Hematopoietic multipotent progenitor cell treated with erythropoietin and hydrocortisone succinate and interleukin-3 and kit ligand, for 6 days (in vitro differentiated cells): ENCODE measurements around the gene ATG7.
"Not testable (repeated sequence)": the region's sequence is repeated elsewhere in the genome, so short reads cannot be mapped to it uniquely, and the experiment has no call there.

Experiments used
- DNase-seq: peaks from one replicate; pipeline ENCODE4 v3.0.0-alpha.2; 2015

Gene ATG7

DNA sequence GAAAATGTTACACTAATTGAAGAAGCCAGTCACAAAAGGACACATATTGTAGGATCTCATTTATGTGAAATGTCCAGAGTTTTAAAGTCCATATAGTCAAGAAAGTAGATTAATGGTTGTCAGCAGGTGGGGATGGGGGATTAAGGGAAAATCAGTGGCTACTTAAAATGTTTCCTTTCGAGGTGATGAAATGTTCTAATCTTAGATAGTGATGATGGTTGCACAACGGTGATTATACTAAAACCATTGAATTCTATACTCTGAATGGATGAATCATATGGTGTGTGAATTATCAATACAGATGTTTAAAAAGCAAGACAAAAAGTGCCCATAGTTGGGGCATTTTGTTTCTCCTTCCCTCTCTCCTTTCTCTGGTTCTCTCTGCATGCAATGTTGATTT, 164.6 kb downstream of the ATG7 start:
- no peak for DNase-seq

- no peak for DNase-seq
These were observed 165.3 kb downstream of the ATG7 start for GRCh38 chr3:11437506-11437905.

DNA sequence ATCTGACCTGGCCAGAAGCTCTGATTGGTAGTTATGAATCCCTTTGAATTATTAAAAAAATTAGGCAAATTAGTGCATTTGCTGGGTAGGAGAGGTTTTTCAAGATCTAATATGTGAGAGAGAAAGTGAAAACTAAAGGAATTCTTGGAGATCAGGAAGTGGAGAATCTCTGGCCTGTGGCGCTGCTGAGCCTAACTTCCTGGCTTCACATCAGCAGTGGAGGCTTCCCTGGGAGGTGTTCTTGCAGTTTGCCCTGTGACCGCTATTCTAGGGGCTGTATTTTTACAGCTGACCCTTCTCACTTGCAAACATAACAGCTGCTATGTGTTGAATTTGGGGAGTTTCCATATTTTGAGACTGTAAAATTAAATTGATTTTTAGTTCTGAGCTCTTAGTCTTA, 166.4 kb downstream of the ATG7 start:
- no peak for DNase-seq

DNA sequence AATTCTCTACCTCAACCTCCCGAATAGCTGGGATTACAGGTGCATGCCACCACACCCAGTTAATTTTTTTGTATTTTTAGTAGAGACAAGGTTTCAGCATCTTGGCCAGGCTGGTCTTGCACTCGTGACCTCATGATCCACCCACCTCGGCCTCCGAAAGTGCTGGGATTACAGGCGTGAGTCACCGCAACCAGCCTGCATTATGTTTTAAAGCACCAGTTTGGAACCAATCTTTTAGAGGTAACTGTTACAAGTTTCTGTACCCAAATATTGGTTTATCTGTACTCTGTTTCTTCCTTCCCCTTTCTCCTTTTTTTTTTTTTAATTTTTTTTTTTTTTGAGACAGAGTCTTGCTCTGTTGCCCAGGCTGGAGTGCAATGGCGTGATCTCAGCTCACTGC, 169.1 kb downstream of the ATG7 start:
- not testable (repeated sequence) for DNase-seq

GRCh38 chr3:11444404-11444803, 172.2 kb downstream of the ATG7 start:
- DNase-seq: no peak

- not testable (repeated sequence) for DNase-seq
These were observed 173.0 kb downstream of the ATG7 start for GRCh38 chr3:11445193-11445592.

DNA sequence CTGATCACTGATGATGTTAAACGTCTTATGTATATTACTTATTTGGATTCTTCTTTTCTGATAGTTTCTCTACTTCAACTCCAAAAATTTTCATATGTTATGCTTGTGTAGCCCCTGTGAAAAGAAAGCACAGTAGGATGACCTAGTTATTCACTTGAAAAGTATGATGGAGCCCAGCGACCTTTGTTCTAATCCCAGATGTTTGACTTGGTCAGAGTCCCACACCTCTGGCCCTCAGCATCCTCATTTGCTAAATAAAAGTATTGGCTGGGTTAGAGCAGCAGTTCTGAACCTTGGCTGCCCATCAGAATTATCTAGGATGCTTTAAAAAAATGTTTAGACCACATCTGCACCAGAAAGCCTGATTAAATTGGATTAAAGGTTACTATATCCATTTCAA, 173.7 kb downstream of the ATG7 start:
- no peak for DNase-seq

DNA sequence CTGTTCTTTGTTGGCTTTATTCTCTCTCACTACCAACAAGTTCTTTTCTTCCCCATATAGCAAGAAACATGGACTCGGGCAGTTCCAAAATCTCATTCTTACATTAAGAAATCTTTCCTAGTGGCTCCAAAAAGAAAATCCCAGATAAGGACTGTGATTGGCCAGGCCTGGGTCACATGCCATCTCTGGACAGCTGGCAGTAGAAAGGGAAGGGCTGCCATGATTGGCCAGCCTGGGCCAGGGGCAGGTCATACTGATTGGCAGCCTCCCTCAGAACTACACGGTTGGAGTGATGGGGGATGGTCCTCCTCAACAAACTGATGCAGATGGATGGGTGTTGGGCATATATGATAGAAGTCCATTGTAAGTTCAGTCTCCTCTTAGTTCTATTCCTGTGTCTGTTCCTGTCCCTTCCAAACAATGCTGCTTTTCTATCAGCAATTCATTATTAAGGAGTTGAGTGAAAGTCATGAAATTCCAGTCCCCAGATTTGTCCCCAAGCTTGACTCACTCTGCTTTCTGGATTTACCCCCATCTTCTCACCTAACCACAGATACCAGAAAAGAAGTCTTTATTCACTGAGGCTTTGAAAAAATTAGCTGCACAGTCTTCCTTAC, 175.5 kb downstream of the ATG7 start:
- DNase-seq: no peak

DNA sequence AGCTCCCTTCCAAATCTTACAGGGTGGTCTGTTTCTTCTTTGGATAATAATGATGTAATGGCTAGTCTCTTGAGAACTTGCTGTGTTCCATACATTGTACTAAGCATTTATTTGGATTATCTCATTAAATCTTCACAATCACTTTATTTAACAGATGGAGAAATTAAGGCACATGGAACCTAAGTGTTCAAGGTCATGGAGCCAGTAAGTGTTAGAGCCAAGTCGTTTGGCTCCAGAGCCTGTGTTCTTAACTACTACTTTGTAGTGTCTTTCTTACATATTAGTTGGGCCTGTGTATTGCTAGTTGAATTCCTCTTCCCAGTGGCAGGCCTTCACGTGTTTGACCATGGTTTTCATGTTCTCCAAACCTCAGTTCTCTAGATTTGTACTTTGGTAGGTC, 177.8 kb downstream of the ATG7 start:
- no peak for DNase-seq

GRCh38 chr3:11452312-11452711, 180.1 kb downstream of the ATG7 start:
- no peak for DNase-seq

GRCh38 chr3:11452885-11453847, 181.0 kb downstream of the ATG7 start:
- DNase-seq: no peak

- peak; percentile 15 for DNase-seq
These were observed 183.8 kb downstream of the ATG7 start for GRCh38 chr3:11455956-11456355.

DNA sequence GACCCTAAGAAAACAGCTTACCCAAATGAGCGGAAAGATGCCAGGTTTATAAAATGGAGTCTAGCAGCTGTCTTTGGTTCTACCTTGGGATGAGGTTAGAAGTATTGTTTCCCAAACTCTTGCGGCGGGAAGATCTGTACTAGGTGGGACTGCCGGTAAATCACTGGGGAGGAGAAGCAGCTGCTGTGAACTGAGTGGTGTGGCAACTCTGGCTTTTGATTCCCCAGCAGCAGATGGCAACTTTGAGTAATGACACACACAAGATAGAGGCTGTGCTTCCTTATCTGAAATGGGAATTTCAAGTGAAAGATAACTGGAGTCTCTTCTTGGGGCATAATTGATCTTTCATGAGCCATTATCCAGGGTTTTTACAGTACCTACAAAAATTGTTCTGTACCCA, 184.9 kb downstream of the ATG7 start:
- no peak for DNase-seq

- no peak for DNase-seq
These were observed 187.1 kb downstream of the ATG7 start for GRCh38 chr3:11459186-11459824.

GRCh38 chr3:11461226-11461625, 189.0 kb downstream of the ATG7 start:
- DNase-seq: no peak

- not testable (repeated sequence) for DNase-seq
These were observed 190.5 kb downstream of the ATG7 start for GRCh38 chr3:11462673-11463072.

GRCh38 chr3:11463591-11463990, 191.4 kb downstream of the ATG7 start:
- no peak for DNase-seq

DNA sequence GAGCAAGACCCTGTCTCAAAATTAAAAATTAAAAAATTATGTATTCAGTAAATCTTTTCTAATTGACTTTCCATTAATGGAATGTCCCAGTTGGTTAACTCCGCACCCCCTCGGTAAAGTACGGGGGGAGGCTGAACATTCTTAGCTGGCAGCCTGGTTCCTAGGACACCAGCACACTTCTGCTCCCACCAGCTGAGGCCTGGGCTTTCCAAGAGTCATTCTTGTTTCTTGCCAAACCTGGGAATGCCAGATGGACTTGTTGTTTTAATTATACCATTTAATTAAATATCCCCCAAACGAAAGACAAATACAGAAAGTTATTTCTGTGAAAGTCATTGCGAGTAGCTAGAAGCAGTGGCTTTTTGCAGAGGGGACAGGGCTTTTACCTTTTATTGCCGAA, 192.2 kb downstream of the ATG7 start:
- no peak for DNase-seq

DNA sequence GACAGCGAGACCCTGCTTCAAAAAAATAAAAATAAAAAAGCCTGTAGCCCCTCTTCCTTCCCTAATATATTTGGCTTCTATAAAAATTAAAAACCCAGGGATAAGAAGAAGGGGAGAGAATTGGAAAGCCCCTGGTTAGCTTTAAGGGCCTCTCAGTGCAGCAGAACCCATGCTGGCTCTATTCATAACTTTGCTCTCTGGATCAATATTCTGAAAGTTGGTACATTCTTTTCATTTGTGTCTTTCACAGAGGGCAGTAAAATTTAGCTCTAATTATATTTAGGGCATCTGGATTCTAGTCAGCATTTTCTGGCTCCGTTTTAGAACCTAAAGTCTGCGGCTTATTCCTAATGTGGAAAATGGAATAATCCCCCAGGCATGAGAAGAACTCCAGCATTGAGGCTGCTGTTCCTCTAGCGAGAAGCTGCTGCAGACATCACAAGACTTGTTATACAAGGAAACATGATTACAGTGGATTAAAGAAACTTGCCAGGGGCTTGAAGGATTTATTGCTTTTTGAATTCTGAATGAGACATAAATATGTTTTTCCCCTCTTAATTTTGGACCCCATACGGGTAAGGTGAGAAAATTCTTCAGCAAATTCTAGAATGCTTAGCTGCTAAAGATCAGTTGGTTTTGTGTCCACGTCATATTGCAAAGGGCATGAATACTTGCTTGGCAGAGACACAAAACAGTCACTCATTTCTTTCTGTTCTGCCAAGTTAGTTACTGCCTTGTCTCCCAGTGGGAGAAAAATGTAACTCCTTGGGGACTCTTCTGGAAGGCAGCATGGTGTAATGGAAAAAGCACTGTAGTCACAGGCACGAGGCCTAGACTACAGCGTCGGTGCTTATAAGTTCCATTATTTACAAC, 193.8 kb downstream of the ATG7 start:
- DNase-seq: no peak

DNA sequence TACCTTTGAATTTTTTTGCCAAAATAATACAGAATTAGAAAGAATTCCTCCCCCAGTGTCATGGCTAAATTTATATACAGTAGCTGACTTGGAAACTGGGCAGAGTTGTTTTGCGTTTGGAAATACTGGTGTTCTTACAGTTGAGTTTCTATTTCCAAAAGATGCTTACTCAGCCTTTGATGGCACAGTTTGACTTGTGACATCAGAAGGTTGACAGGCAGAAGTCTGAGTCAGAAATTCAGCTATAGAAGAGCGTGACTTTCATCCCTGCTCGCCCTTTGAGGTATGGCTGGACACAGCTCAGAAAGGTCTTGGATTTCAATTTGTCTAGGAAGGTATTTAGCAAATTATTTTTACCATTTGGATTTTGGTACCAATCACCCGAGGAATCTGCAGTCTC, 195.7 kb downstream of the ATG7 start:
- no peak for DNase-seq

GRCh38 chr3:11470031-11470853, 198.0 kb downstream of the ATG7 start:
- DNase-seq: no peak

GRCh38 chr3:11475324-11475723, 203.1 kb downstream of the ATG7 start:
- DNase-seq: no peak
